Prostate gland (tissue), 2 donors: ENCODE data around the gene SSC4D.

Experiments
- POLR2A ChIP-seq: fragments of 450-650 bp; IDR thresholded peaks from one replicate; pipeline ENCODE4 v1.6.1; 2016; ENCODE audit warnings: antibody characterized with exemption, mild to moderate bottlenecking
- TF ChIP-seq, protein P1 (sequence below), 4 experiments: fragments of 200-600 bp in 2 of 4; fragments of 450-650 bp in 2 of 4; sonication (generic) in 2 of 4; IDR thresholded peaks; 1 replicate in 3 of 4; 2 replicates in 1 of 4; pipeline ENCODE4 v1.5.1; 2016 to 2019; ENCODE audit warnings: antibody characterized with exemption in 4 of 4, mild to moderate bottlenecking in 2 of 4, moderate library complexity in 2 of 4

DNA sequence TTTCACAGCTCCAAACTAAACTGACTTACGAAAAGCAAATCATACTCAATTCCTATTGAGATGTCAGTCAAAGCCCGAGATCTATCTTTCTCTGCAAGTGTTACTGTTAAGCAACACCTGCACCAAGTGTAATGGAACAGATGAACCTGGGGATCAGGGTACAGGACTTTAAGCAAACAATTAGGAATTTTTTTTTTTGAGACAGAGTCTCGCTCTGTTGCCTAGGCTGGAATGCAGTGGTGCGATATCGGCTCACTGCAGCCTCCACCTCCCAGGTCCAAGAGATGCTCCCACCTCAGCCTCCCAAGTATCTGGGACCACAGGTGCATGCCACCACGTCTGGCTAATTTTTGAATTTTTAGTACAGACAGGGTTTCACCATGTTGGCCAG, 65.6 kb downstream of the SSC4D start:
- TF ChIP-seq, protein P1, sequence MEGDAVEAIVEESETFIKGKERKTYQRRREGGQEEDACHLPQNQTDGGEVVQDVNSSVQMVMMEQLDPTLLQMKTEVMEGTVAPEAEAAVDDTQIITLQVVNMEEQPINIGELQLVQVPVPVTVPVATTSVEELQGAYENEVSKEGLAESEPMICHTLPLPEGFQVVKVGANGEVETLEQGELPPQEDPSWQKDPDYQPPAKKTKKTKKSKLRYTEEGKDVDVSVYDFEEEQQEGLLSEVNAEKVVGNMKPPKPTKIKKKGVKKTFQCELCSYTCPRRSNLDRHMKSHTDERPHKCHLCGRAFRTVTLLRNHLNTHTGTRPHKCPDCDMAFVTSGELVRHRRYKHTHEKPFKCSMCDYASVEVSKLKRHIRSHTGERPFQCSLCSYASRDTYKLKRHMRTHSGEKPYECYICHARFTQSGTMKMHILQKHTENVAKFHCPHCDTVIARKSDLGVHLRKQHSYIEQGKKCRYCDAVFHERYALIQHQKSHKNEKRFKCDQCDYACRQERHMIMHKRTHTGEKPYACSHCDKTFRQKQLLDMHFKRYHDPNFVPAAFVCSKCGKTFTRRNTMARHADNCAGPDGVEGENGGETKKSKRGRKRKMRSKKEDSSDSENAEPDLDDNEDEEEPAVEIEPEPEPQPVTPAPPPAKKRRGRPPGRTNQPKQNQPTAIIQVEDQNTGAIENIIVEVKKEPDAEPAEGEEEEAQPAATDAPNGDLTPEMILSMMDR (IDR thresholded peaks at IDR 0.05): no peak
- no peak for TF ChIP-seq POLR2A
